ENCODE results near the gene CSN1S1.
"Not testable (repeated sequence)": the region's sequence is repeated elsewhere in the genome, so short reads cannot be mapped to it uniquely, and the experiment has no call there.

Gene CSN1S1

GRCh38 chr4:69920874-69921273 lies 10.0 kb upstream of the CSN1S1 start:
- no peak for TF ChIP-seq CTCF (IDR thresholded peaks at IDR 0.05)
- no peaks in the 10 kb centered on the region for H3K4me1 ChIP-seq
- H3K4me2 ChIP-seq (ENCODE audit: low read length) = no peak overlapping the region
- H3K27me3 ChIP-seq (ENCODE audit: control insufficient read depth, insufficient read depth, low read length) = no peaks in the 10 kb centered on the region
- no peaks in the 10 kb centered on the region for H3K9me3 ChIP-seq (ENCODE audit: control insufficient read depth, low read length)
- H3K4me3 ChIP-seq (ENCODE audit: low read depth, low read length) = no peak overlapping the region
- no peak overlapping the region for H3K9ac ChIP-seq
- H2AFZ ChIP-seq = no peak overlapping the region
- H3K79me2 ChIP-seq = no peaks in the 10 kb centered on the region
- no peak overlapping the region for H3K27ac ChIP-seq
- no peaks in the 10 kb centered on the region for H3K36me3 ChIP-seq (ENCODE audit: control insufficient read depth, insufficient read depth, low read length)

DNA sequence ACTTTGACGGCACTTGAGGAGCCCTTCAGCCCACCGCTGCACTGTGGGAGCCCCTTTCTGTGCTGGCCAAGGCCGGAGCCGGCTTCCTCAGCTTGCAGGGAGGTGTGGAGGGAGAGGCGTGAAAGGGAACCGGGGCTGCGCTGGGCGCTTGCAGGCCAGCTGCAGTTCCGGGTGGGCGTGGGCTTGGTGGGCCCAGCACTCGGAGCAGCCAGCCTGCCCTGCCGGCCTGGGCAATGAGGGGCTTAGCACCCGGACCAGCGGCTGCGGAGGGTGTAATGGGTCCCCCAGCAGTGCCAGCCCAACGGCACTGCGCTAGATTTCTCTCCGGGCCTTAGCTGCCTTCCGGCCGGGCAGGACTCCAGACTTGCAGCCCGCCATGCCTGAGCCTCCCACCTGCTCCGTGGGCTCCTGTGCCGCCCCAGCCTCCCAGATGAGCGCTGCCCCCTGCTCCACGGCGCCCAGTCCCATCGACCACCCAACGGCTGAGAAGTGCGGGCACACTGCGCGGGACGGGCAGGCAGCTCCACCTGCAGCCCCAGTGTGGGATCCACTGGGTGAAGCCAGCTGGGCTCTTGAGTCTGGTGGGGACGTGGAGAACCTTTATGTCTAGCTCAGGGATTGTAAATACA lies 7.0 kb upstream of the CSN1S1 start:
- not testable (repeated sequence) for H2AFZ ChIP-seq; H3K9ac ChIP-seq; H3K36me3 ChIP-seq (ENCODE audit: control insufficient read depth, insufficient read depth, low read length); H3K27ac ChIP-seq; H3K79me2 ChIP-seq; H3K27me3 ChIP-seq (ENCODE audit: control insufficient read depth, insufficient read depth, low read length); H3K4me1 ChIP-seq; H3K4me3 ChIP-seq (ENCODE audit: low read depth, low read length); H3K9me3 ChIP-seq (ENCODE audit: control insufficient read depth, low read length); H3K4me2 ChIP-seq (ENCODE audit: low read length)

DNA sequence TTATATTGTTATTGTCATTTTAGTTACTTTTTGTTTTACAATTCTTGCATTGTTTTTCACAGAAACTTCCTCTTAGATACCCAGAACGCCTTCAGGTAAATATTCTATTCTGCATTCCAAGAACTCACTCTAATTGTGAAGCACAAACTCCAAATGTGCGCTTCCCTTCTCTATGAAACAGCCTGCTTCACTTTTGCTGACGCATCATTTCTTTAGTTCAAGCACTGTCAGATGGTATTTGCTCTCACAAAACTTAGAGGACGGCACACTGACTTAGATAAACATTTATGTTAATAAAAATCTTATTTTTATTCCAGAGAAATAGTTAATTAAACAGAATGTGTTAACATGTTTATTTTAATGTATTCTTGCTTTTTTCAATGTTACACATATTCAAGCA lies 3.3 kb downstream of the CSN1S1 start:
- Histone ChIP-seq H3K9ac (no peak overlapping the region), H3K4me1 (no peaks in the 10 kb centered on the region), H3K79me2 (no peaks in the 10 kb centered on the region), H3K4me3 (ENCODE audit: low read depth, low read length) (no peak overlapping the region), H3K27ac (no peak overlapping the region), H3K36me3 (ENCODE audit: control insufficient read depth, insufficient read depth, low read length) (no peaks in the 10 kb centered on the region), H3K4me2 (ENCODE audit: low read length) (peak overlapping the region; percentile 21), H2AFZ (no peak overlapping the region), H3K27me3 (ENCODE audit: control insufficient read depth, insufficient read depth, low read length) (no peaks in the 10 kb centered on the region), H3K9me3 (ENCODE audit: control insufficient read depth, low read length) (no peaks in the 10 kb centered on the region)
- no peak for TF ChIP-seq CTCF (IDR thresholded peaks at IDR 0.05)

GRCh38 chr4:69936566-69936965 lies 5.7 kb downstream of the CSN1S1 start:
- no peaks in the 10 kb centered on the region for H3K9me3 ChIP-seq (ENCODE audit: control insufficient read depth, low read length)
- no peak for TF ChIP-seq CTCF (IDR thresholded peaks at IDR 0.05)

DNA sequence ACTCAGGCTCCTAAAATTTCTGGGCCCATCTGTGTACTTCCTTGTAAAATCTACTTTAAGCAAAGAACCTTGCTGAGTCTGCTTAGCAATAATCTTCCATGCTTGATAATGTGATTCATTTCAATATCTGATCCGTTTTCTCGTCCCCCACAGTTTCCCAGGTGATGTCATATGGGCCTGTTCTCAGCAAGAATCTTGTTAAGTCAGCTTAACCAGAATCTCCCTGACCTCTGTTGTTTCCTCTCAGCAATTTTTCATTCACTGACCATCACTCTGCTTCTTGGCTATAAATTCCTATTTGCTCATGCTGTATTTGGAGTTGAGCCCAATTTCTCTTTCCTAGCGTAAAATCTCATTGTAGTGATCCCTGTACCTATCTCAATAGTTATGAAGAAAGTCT lies 20.7 kb downstream of the CSN1S1 start:
- no peak overlapping the region for H3K9ac ChIP-seq
- no peaks in the 10 kb centered on the region for H3K4me1 ChIP-seq
- no peaks in the 10 kb centered on the region for H3K36me3 ChIP-seq (ENCODE audit: control insufficient read depth, insufficient read depth, low read length)
- no peak overlapping the region for H3K4me2 ChIP-seq (ENCODE audit: low read length)
- no peak overlapping the region for H3K27ac ChIP-seq
- no peaks in the 10 kb centered on the region for H3K79me2 ChIP-seq
- no peak for TF ChIP-seq CTCF (IDR thresholded peaks at IDR 0.05)
- no peaks in the 10 kb centered on the region for H3K27me3 ChIP-seq (ENCODE audit: control insufficient read depth, insufficient read depth, low read length)
- no peak overlapping the region for H3K4me3 ChIP-seq (ENCODE audit: low read depth, low read length)
- no peak overlapping the region for H2AFZ ChIP-seq
- no peaks in the 10 kb centered on the region for H3K9me3 ChIP-seq (ENCODE audit: control insufficient read depth, low read length)

More at GRCh38 chr4:69936566-69936965, 5.7 kb downstream of the CSN1S1 start:
- Histone ChIP-seq H3K79me2 (no peaks in the 10 kb centered on the region), H2AFZ (no peak overlapping the region), H3K4me3 (ENCODE audit: low read depth, low read length) (no peak overlapping the region), H3K4me1 (no peaks in the 10 kb centered on the region), H3K4me2 (ENCODE audit: low read length) (no peak overlapping the region), H3K36me3 (ENCODE audit: control insufficient read depth, insufficient read depth, low read length) (no peaks in the 10 kb centered on the region), H3K9ac (no peak overlapping the region), H3K27ac (no peak overlapping the region), H3K27me3 (ENCODE audit: control insufficient read depth, insufficient read depth, low read length) (no peaks in the 10 kb centered on the region)

Data from parathyroid adenoma (tissue), 2 donors.